GM11168 (cell line): Measurements from ENCODE around the gene FBXL12.
"Not testable (repeated sequence)": the region's sequence is repeated elsewhere in the genome, so short reads cannot be mapped to it uniquely, and the experiment has no call there.

ENCODE experiments used
- in situ Hi-C: fragments of 300-500 bp; cut with MboI; formaldehyde crosslinking; loops from one replicate; pipeline ENCODE4 v1.12.0; 2022; ENCODE audit warnings: low sequenced_read_pairs; ENCODE audit not compliant: unreplicated experiment

The FBXL12 gene

DNA sequence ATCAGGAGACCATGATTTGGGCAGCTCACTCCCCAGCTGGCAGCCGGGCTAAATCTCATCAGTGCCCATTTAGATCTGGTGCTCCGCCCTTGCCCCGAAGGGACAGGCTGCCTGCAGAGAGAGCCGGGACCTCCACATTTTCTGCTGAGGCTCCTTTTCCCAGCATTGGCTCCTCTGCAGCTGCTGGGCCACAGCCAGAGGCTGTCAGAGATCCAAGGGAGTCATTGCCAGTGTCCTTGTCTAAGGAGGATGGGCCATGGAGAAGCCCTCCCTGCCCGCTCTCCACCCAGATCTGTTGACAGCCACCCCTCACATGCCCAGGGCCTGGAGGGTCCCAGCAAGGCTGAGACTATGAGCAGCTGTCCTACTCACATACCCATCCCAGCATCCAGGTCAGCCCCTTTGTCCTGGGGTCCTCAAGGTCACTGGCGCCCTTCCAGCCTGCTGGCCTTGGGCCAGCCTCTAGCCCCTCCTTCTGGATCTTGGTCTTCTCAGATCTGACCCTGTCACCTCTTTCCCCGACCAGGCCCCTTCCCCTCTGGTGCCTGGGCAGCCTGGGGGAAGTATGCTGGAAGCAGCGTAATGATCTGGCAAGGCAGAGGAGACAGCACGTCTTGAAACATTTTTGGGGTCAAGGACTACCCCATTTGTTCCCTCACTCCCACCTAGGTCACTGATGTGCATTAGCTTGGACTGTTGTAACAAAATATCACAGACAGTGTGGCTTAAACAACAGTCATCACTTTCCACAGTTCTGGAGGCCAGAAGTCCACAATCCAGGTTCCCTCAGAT is 24.2 kb upstream of the FBXL12 start:
- in situ Hi-C loops: no loop called here

DNA sequence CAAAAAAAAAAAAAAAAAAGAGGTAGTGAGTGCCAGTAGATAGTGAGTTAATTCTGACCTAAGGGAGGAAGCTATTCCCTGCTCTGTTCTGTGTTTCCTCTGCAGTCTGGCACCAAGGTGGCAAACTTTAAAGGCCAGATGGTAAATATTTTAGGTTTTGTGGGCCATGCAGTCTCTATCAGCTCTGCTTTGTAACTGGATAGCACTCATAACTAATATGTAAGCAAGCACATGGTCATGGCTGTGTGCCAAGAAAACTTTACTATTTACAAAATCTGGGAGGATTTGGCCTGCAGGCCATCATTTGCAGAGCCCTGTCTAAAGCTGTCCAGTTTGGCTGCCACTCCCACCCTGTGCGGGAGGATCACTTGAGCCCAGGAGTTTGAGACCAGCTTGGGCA is 20.5 kb upstream of the FBXL12 start:
- in situ Hi-C loops: no loop called here

DNA sequence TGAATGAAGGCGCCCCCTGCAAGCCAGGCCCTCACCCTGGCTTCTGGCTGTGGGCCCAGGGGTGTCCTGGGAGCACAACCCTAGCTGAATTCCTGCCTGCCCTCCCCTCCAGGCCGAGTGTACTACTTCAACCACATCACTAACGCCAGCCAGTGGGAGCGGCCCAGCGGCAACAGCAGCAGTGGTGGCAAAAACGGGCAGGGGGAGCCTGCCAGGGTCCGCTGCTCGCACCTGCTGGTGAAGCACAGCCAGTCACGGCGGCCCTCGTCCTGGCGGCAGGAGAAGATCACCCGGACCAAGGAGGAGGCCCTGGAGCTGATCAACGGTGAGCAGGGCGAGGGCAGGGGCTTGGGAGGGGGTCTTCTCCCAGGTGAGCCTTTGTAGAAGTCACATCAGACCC is 19.4 kb upstream of the FBXL12 start:
- in situ Hi-C loops: no loop called here

DNA sequence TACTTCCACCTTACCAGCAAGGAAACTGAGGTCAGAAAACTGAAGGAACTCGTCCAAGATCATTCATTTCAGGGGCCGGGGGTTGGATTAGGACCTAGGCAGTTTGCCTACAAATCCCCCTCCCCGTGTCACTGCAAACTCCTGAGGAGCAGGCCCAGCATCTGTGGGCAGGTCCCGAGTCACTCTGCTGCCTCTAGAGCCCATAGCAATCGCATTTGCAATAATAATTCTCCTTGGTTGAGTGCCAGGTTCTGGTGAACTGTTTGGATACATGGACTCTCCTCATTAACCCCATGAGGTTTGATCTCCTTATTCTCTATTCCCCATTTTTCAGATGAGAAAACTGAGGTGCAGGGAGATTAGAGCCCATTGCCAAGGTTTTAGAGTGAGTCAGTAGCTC is 17.1 kb upstream of the FBXL12 start:
- in situ Hi-C loops: no loop called here

DNA sequence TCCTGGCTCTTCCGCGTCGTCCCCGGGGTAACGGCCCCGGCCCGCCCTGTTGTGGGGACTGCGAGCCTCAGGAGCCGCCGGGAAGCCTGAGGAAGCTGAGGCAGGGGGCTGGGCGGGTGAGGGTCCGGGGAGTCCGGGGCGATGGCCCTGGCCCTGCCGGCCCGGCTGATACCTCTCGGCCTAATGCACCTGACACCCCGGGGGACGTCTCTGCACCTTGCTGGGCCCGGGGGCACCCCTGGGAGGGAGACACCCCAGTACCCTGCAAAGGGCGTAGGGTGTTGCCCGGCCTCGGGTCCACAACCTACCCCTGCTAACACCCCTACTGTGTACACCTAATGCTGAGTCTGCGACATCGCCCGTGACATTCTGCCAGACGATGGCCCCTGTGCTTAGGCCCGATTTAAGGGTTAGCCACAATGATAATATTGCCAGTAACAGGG is 16.6 kb upstream of the FBXL12 start:
- in situ Hi-C loops: no loop called here

DNA sequence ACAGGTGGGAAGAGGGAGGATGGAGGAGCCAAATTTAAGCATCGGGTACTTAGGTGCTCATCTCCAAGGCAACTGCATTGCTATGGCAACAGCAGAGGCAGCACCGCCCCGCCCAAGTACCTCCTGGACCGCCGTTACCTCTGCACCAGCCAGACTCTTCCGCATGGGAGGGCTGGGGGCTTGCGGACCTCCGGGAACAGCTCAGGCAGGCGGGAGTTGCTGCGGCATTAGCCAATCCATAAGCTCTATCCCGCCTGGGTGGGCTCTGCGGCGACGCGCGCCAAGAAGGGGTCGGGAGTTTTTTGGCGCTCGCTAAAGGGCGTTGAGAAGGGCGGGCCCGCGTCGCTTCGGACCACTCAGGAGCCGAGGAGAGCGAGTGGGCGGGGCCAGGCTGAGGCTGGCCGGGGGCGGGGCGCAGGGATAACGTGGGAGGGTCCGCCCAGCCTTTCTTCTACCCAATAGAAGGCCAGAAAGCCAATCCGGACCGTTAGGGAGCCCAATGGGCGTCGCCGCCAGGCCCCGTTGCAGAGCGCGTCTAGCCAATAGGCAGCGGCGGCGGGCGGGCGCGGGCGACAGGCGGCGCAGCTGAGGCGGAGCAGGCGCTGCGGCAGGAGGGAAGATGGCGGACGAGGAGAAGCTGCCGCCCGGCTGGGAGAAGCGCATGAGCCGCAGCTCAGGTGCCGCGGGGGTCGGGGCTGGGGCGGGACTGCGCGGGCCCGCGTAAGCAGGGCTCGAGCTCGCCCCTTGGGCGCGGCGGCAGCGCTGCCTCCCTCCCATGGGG is 16.0 kb upstream of the FBXL12 start, which contains the start of gene PIN1:
Gene PIN1 (plus strand): TSS at position 593 of the 781 bp plus-strand sequence. CDS start 27 bp downstream, at position 620.
- in situ Hi-C loops: no loop called here

DNA sequence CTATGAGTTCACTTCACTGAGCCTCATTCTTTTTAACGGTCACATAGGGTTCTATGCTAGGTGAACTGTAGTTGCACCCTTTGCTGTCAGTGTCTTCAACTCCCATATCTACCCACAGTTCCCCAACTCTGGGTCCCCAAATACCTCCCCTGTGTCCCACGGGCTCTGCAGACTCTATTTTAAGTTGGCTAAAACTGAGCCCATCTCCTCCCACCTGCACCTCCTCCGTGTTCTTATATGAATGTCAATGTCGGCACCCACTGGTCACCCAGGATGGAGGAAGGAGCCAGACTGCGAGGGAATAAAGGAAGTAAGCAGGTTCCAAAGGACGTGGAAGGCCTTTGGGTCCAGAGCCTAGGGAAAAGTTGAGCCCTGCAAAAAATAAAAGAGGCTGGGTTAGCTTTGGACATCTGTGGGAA is 15.4 kb upstream of the FBXL12 start:
- in situ Hi-C loops: no loop called here

DNA sequence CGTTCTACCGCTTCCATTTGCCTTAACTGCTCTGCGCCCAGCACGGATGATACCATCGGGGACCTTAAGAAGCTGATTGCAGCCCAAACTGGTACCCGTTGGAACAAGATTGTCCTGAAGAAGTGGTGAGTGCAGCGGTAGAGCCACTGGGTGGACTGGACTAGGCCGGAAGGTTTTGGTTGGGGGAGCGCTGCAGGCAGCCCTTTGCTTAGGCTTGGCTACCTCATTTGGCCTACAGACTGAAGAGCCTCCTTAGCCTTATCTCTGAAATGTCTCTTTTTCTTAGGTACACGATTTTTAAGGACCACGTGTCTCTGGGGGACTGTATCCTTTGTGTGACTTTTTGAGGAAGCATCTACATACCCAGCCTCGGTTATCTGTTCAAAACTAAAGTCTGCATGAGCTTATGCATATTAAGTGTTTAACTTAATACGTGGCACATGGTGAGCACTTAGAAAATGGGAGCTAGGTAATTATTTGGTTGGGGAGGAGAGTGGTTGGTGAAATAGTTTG is 9.7 kb upstream of the FBXL12 start:
- in situ Hi-C loops: no loop called here

DNA sequence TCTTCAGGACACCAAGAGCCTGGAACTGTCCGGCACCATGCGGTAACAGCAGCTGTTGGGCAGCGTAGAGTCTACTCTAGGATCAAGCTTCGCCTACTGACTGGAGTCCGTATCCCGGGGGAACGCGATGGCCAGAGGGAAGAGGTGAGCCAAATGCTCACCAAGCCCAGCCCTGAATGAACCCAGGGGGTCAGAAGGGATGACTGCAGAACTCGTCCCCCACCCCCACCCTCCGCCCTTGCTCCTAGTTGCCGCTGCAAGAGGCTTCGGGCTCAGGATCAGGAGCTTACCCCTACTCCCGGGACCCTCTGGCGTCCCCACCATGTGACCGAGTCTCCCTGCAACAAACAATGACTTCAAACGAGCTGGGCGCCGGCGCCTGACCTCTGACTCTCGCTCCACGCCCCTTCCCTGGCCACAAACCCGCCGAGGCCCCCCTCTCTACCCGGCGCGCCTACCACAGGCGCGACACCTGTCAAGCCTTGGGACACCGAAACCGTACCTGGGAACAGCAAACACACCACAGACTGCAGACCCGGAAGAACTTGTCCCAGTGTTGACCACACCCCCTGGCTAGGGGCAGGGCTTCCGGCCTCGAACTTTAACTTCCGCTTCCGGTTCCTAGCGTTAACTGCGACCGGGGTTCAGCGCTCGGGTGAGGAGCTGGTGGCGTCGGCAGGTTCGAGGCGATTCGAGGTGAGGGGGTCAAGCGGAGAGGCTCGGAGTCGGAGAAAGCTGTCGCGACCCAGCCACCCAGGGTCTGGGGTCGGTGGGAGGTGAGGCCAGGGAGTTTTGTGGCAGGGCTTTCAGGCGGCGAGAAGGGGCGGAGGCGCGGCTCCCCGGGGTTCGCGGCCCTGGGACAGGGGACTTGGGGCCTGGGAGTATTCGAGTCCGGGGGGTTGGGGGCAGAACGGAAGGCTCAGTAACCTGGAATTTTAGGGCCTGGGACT is 8.7 kb upstream of the FBXL12 start, which contains the start of gene UBL5:
Gene UBL5 (plus strand): TSS at position 630 of the 950 bp plus-strand sequence. CDS start 420 bp downstream, outside the sequence.
- in situ Hi-C loops: no loop called here

DNA sequence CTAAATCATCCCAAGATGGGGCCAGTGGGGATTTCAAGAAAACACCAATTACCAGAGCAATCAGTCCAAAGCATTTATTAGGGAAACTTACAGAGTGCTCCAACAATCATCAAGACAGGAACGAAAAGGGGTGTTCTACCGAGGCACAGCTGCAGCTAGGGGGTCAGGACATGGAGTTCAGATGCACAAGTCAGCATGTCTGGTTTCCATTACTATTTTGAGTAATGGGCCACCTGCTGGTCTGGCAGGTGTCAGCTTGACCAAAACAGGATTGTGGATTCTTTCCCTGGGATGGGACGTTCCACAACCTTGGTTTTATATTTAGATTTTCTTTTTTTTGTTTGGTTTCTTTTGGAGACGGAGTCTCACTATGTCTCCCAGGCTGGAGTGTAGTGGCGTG is 4.9 kb upstream of the FBXL12 start:
- in situ Hi-C loops: no loop called here

DNA sequence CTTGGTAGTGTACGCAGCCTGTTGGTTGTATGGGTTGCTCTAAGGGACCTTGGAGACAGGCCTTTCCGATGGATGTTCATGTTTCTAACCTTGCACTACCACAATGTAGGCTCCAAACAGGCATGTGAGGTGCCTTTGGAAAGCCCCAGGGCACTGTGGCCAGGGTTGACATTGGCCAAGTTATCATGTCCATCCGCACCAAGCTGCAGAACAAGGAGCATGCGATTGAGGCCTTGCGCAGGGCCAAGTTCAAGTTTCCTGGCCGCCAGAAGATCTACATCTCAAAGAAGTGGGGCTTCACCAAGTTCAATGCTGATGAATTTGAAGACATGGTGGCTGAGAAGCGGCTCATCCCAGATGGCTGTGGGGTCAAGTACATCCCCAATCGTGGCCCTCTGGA is 1.2 kb upstream of the FBXL12 start:
- in situ Hi-C loops: not testable (repeated sequence)

DNA sequence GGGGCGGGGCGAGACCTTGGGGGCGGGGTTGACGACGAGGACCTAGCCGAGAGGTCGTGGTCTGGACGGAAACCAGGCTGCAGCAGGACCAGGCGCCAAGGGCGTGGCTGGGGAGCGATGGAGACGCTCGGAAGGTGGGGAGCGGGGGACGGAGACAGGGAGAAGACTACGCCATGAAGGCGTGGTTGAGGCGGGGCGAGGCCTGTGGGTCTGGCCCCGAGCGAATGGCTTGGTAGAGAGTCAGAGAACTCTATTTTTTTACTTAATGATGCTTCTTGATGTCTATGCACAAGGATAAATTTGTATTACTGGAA is 674 bp upstream of the FBXL12 start:
- in situ Hi-C loops: no loop called here

DNA sequence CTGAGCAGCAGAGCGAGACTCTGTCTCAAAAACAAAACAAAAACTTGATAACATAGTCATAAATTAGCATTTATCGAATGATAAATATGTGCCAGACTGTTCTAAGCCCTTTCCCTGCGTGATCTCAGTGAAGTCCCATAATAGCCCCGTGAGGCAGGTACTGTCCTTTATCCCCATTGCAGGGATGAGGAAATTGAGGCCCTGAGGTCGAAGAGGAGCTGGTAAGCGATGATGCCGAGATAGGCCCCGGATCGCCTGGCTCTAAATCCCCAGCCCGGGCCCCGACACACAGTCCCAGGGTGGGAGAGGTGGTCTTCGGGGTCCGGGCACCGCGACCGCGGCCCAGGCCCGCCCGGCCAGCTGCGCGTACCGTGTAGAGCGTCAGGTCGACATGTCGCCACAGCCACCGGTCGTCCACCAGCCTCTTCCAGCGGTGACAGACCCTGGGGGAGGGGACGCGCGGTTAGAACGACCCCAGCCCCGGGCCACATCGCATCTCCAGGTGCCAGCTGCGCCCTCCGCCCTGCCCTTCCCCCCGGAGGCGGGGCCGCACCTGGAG is 625 bp downstream of the FBXL12 start:
- in situ Hi-C loops: no loop called here

DNA sequence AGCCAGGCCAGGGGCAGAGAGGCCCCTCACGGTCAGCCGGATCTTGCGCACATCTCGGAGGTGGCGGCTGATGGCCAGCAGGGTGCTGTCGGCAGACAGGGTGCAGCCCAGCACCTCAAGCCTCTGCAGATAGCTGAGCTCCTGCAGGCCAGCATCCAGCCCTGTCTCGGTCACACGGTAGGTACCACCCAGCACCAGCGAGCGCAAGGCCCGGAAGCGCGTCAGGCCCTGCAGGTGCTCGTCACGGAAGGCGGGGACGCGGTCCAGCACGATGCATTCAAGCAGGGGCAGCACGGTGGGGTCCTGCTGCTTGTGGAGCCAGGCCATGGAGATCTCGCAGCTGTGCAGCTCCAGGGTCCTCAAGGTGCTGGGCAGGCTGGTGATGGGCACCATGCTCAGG is 7.7 kb downstream of the FBXL12 start:
- in situ Hi-C loops: no loop called here

DNA sequence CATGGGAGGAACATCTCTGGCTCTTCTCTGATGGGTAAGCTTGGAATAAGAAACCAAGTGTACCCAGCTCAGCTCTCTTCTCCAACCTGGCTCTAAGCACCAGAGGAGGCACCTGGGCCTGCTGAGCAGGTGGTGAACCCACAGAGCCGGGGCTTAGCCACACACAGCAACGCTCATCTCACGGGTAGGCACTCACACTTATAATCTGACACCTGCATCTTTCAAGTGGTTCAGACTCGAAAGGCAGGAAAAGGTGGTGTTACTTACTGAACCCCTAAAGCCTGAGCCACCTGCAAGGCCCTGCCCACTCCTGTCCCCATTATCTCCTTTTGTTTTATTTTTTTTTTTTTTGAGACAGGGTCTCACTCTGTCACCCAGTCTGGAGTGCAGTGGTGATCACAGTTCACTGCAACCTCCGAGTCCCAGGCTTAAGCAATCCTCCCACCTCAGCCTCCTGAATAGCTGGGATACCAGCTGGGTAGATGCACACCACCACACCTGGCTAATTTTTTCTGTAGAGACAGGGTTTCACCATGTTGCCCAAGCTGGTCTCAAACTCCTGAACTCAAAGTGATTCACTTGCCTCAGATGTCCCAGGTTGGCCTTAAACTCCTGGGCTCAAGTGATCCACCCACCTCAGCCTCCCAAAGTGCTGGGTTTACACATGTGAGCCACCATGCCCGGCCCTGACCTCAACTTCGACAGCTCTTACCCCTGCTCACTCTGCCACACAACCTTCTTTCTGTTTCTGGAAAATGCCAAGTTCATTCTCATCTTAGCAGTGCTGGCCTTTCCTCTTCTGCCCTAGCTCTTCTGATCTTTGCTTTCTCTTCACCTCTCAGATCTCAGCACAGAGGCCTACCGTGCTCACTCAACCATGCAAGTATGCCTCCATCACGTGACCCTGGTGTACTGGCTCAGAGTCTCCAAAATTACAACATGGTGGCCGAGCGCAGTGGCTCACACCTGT is 9.7 kb downstream of the FBXL12 start:
- in situ Hi-C loops: no loop called here

DNA sequence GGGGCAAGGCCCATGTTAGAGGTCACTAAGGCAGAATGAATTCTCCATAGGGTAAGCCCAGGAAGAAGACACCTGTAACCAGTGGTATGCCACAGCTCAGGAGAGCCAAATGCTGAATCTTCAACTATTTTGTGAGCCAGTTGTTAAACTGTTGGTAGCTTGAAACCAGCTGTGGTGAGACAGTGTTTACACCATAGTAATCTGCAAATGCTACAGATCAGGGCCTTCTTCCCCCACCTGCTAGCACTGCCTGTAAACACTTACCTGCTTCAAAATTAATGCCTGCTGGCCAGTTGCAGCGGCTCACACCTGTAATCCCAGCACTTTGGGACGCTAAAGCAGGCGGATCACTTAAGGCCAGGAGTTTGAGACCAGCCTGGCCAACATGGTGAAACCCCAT is 12.1 kb downstream of the FBXL12 start:
- in situ Hi-C loops: no loop called here

DNA sequence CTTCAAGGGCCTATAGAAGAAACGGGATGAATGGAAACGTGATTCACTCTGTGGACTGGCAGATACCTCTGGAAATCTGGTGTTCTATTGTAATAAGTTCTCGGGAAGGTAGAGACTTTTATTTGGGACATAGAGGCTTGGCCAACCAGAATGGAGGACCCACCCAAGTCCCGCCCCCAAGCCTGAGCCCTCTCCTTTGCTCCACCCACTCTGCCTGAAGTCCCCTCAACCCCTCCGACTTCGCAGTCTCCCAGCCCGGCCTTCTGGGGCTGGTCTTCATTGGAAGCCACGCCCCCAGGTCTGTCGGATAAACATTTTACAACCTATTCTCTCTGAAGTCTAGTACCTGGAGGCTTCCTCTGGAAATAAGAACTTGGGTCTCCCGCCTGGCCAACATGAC is 16.9 kb downstream of the FBXL12 start:
- in situ Hi-C loops: no loop called here

DNA sequence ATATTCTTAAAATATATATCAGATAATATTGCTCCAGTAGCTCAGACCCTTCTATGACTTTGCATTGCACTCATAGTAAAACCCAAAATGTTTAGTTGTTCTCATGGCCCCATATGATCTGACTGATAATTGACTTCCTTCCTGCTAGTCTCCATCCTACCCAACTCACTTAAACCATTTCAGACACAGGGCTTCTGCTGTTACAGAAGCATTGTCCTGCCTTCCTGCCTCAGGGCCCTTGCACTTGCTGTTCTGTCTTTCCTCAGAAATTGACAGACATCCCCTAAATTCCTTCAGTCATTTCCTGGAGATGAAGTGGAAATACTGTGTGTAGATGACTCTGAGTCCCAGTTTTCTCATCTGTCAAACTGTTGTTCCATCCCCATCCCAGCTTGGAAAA is 19.7 kb downstream of the FBXL12 start:
- in situ Hi-C loops: loop anchor here (5.0 to 25.0 kb wide), 3 partner anchors 172 to 662 kb away; partner anchors contain the start of genes OR7G3, ZNF317, ZNF559 and ZNF699

DNA sequence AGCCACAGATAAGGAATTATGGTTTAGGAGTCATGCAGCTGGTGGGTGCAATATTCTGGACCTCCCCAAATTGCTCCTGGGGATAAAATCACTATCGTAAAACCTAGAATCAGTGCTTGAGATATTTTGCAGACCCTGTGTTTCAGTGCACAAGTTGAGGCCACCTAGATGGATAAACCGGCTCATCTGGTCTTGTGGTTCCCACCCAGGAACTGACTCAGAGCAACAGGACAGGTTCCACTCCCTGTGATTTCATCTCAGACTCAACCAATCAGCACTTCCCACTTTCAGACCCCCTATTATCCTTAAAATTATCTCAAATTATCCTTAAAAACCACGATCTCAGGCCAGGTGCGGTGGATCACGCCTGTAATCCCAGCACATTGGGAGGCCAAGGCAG is 21.0 kb downstream of the FBXL12 start:
- in situ Hi-C loops: loop anchor here (5.0 to 25.0 kb wide), 3 partner anchors 171 to 661 kb away; partner anchors contain the start of genes OR7G3, ZNF317, ZNF559 and ZNF699
